ENCODE results near the gene DYRK1A.
"Not testable (repeated sequence)": the region's sequence is repeated elsewhere in the genome, so short reads cannot be mapped to it uniquely, and the experiment has no call there.

DYRK1A gene

GRCh38 chr21:37489553-37489952 lies 123.0 kb downstream of the DYRK1A start:
- DNase-seq: no peak

- no peak for DNase-seq
Observed at GRCh38 chr21:37490084-37490483, 123.5 kb downstream of the DYRK1A start.

- DNase-seq: no peak
Observed at GRCh38 chr21:37496972-37497371, 130.4 kb downstream of the DYRK1A start.

GRCh38 chr21:37498664-37499063 lies 132.1 kb downstream of the DYRK1A start:
- DNase-seq: no peak

GRCh38 chr21:37502947-37503346 lies 136.4 kb downstream of the DYRK1A start:
- DNase-seq: no peak

GRCh38 chr21:37503848-37504467 lies 137.4 kb downstream of the DYRK1A start:
- DNase-seq: no peak

GRCh38 chr21:37505963-37506362 lies 139.4 kb downstream of the DYRK1A start:
- no peak for DNase-seq

GRCh38 chr21:37507716-37508115 lies 141.1 kb downstream of the DYRK1A start:
- no peak for DNase-seq

- no peak for DNase-seq
Observed at GRCh38 chr21:37508341-37508740, 141.8 kb downstream of the DYRK1A start.

GRCh38 chr21:37509802-37510393 lies 143.3 kb downstream of the DYRK1A start:
- DNase-seq: no peak

- DNase-seq: no peak
Observed at GRCh38 chr21:37511848-37512247, 145.3 kb downstream of the DYRK1A start.

GRCh38 chr21:37513383-37513782 lies 146.8 kb downstream of the DYRK1A start:
- no peak for DNase-seq

GRCh38 chr21:37514038-37514667 lies 147.6 kb downstream of the DYRK1A start:
- no peak for DNase-seq

- no peak for DNase-seq
Observed at GRCh38 chr21:37516998-37517397, 150.4 kb downstream of the DYRK1A start.

- DNase-seq: no peak
Observed at GRCh38 chr21:37520801-37521200, 154.2 kb downstream of the DYRK1A start.

GRCh38 chr21:37521658-37522057 lies 155.1 kb downstream of the DYRK1A start:
- DNase-seq: no peak

GRCh38 chr21:37522641-37523295 lies 156.2 kb downstream of the DYRK1A start:
- no peak for DNase-seq

GRCh38 chr21:37524944-37525343 lies 158.4 kb downstream of the DYRK1A start:
- DNase-seq: not testable (repeated sequence)

GRCh38 chr21:37525810-37526209 lies 159.2 kb downstream of the DYRK1A start:
- no peak for DNase-seq

GRCh38 chr21:37527103-37527502 lies 160.5 kb downstream of the DYRK1A start:
- no peak for DNase-seq

GRCh38 chr21:37527716-37528115 lies 161.1 kb downstream of the DYRK1A start:
- DNase-seq: no peak

- DNase-seq: no peak
Observed at GRCh38 chr21:37528150-37528937, 161.8 kb downstream of the DYRK1A start.

GRCh38 chr21:37529649-37530048 lies 163.1 kb downstream of the DYRK1A start:
- DNase-seq: no peak

All from activated CD8-positive, alpha-beta memory T cell treated with anti-CD3 and anti-CD28 coated beads, Interleukin-2, amount 50 U/mL, for 48 hours (primary cell).